HEK293 (cell line): ENCODE results near the gene KIF9.

ENCODE experiments used
- CTCF ChIP-seq: fragments of 450-650 bp; formaldehyde crosslinking; IDR thresholded peaks from 2 replicates; pipeline ENCODE4 v1.5.1; 2016; ENCODE audit warnings: missing biosample characterization, missing genetic modification characterization
- KLF10 ChIP-seq: fragments of 450-650 bp; IDR thresholded peaks from 2 replicates; pipeline ENCODE4 v1.5.1; 2018; ENCODE audit warnings: missing biosample characterization, mild to moderate bottlenecking, missing genetic modification characterization

DNA sequence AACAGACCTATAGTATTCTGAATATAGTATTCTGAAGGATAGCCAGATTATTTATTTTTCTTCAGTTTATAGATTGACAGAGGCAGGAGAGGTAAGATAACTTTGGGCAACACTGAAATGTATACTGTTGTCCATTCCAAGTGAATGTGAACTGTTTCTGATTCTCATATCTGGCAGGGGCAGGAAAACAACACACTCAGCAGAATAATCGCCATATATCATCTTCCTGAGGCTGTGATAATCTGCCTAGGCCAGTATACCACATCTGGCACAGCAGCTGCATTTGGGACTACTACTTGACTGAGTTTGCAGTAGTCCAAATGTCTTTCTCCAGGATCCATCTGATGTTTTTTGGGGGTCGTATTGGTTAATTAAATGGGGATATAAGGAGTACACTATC, 96.3 kb downstream of the KIF9 start:
- TF ChIP-seq CTCF (tag by site-specific recombination) (no peak), KLF10 (tag by site-specific recombination) (no peak)
